ENCODE measurements around the gene SLC35F3. TPM values are rescaled to one million over a fixed set of nuclear protein-coding genes. Genes with fewer than 3 reads are reported as not detected.

The SLC35F3 gene
- total RNA-seq, 1 donor from 2014 or later = 0.57 TPM

GRCh38 chr1:233933339-233933738 is 28.9 kb downstream of the SLC35F3 start:
- no peak for TF ChIP-seq CTCF (IDR thresholded peaks at IDR 0.05; ENCODE audit: insufficient read depth, low read depth, low read length)
- no peak for TF ChIP-seq EZH2 (IDR thresholded peaks at IDR 0.05; ENCODE audit: insufficient read depth, low read length)
- Histone ChIP-seq H3K4me1 (ENCODE audit: insufficient read depth, low read length) (no peaks in the 10 kb centered on the region), H4K20me1 (ENCODE audit: insufficient read depth, low read length) (no peaks in the 10 kb centered on the region), H2AFZ (ENCODE audit: low read depth, low read length) (no peak overlapping the region), H3K4me2 (ENCODE audit: low read length) (no peak overlapping the region), H3K9me3 (ENCODE audit: insufficient read depth, low read depth, low read length) (no peaks in the 10 kb centered on the region), H3K36me3 (ENCODE audit: insufficient read depth, low read length) (no peaks in the 10 kb centered on the region), H3K27ac (ENCODE audit: low read depth, low read length) (no peak overlapping the region), H3K9ac (ENCODE audit: low read length) (no peak overlapping the region), H3K4me3 (ENCODE audit: insufficient read depth, low read depth, low read length) (no peak overlapping the region), H3K79me2 (ENCODE audit: insufficient read depth, low read length) (no peaks in the 10 kb centered on the region), H3K27me3 (ENCODE audit: insufficient read depth, low read length) (no peaks in the 10 kb centered on the region)
- no peaks in the 10 kb centered on the region for H3K9me3 Mint-ChIP-seq (ENCODE audit: unreplicated experiment)
- H3K4me3 Mint-ChIP-seq (ENCODE audit: unreplicated experiment) = no peak overlapping the region
- FAIRE-seq (no peak), DNase-seq (ENCODE audit: low read depth) (no peak)
- no peaks in the 10 kb centered on the region for H3K36me3 Mint-ChIP-seq (ENCODE audit: low read depth, unreplicated experiment)
- no peaks in the 10 kb centered on the region for H3K4me1 Mint-ChIP-seq (ENCODE audit: low read depth, unreplicated experiment)
- H3K27me3 Mint-ChIP-seq (ENCODE audit: low read depth, unreplicated experiment) = peaks cover 5% of the 10 kb centered on the region
- no peak overlapping the region for H3K27ac Mint-ChIP-seq (ENCODE audit: unreplicated experiment)

GRCh38 chr1:233935297-233935868 is 30.9 kb downstream of the SLC35F3 start:
- Histone ChIP-seq H3K27me3 (ENCODE audit: insufficient read depth, low read length) (no peaks in the 10 kb centered on the region), H2AFZ (ENCODE audit: low read depth, low read length) (no peak overlapping the region), H3K4me2 (ENCODE audit: low read length) (no peak overlapping the region), H3K4me1 (ENCODE audit: insufficient read depth, low read length) (no peaks in the 10 kb centered on the region), H3K9me3 (ENCODE audit: insufficient read depth, low read depth, low read length) (no peaks in the 10 kb centered on the region), H3K9ac (ENCODE audit: low read length) (no peak overlapping the region), H3K79me2 (ENCODE audit: insufficient read depth, low read length) (no peaks in the 10 kb centered on the region), H3K27ac (ENCODE audit: low read depth, low read length) (no peak overlapping the region), H3K4me3 (ENCODE audit: insufficient read depth, low read depth, low read length) (no peak overlapping the region), H3K36me3 (ENCODE audit: insufficient read depth, low read length) (no peaks in the 10 kb centered on the region), H4K20me1 (ENCODE audit: insufficient read depth, low read length) (no peaks in the 10 kb centered on the region)
- TF ChIP-seq CTCF (IDR thresholded peaks at IDR 0.05; ENCODE audit: insufficient read depth, low read depth, low read length) = no peak
- no peak for TF ChIP-seq EZH2 (IDR thresholded peaks at IDR 0.05; ENCODE audit: insufficient read depth, low read length)
- FAIRE-seq = no peak
- no peaks in the 10 kb centered on the region for H3K9me3 Mint-ChIP-seq (ENCODE audit: unreplicated experiment)
- no peak overlapping the region for H3K27ac Mint-ChIP-seq (ENCODE audit: unreplicated experiment)
- no peak for DNase-seq (ENCODE audit: low read depth)
- no peak overlapping the region for H3K4me3 Mint-ChIP-seq (ENCODE audit: unreplicated experiment)
- peaks cover under 1% of the 10 kb centered on the region for H3K4me1 Mint-ChIP-seq (ENCODE audit: low read depth, unreplicated experiment)
- H3K27me3 Mint-ChIP-seq (ENCODE audit: low read depth, unreplicated experiment) = peaks cover 4% of the 10 kb centered on the region
- no peaks in the 10 kb centered on the region for H3K36me3 Mint-ChIP-seq (ENCODE audit: low read depth, unreplicated experiment)

GRCh38 chr1:233936422-233936821 is 31.9 kb downstream of the SLC35F3 start:
- no peak for FAIRE-seq
- Mint-ChIP-seq H3K4me1 (ENCODE audit: low read depth, unreplicated experiment) (peaks cover 7% of the 10 kb centered on the region), H3K27me3 (ENCODE audit: low read depth, unreplicated experiment) (peaks cover 4% of the 10 kb centered on the region), H3K9me3 (ENCODE audit: unreplicated experiment) (no peaks in the 10 kb centered on the region), H3K27ac (ENCODE audit: unreplicated experiment) (no peak overlapping the region), H3K36me3 (ENCODE audit: low read depth, unreplicated experiment) (no peaks in the 10 kb centered on the region), H3K4me3 (ENCODE audit: unreplicated experiment) (no peak overlapping the region)
- Histone ChIP-seq H3K4me3 (ENCODE audit: insufficient read depth, low read depth, low read length) (no peak overlapping the region), H3K9ac (ENCODE audit: low read length) (no peak overlapping the region), H3K4me2 (ENCODE audit: low read length) (no peak overlapping the region), H3K4me1 (ENCODE audit: insufficient read depth, low read length) (no peaks in the 10 kb centered on the region), H3K27ac (ENCODE audit: low read depth, low read length) (no peak overlapping the region), H2AFZ (ENCODE audit: low read depth, low read length) (no peak overlapping the region), H3K79me2 (ENCODE audit: insufficient read depth, low read length) (no peaks in the 10 kb centered on the region), H3K9me3 (ENCODE audit: insufficient read depth, low read depth, low read length) (no peaks in the 10 kb centered on the region), H4K20me1 (ENCODE audit: insufficient read depth, low read length) (no peaks in the 10 kb centered on the region), H3K27me3 (ENCODE audit: insufficient read depth, low read length) (no peaks in the 10 kb centered on the region), H3K36me3 (ENCODE audit: insufficient read depth, low read length) (no peaks in the 10 kb centered on the region)
- no peak for DNase-seq (ENCODE audit: low read depth)
- TF ChIP-seq CTCF (IDR thresholded peaks at IDR 0.05; ENCODE audit: insufficient read depth, low read depth, low read length) = no peak

Data from astrocyte (in vitro differentiated cells and primary cell).